Stimulated activated CD8-positive, alpha-beta memory T cell treated with anti-CD3 and anti-CD28 coated beads, Interleukin-15, amount 100 ng/mL, for 4 hours (primary cell): ENCODE results near the gene WDR7.

ENCODE experiments used
- DNase-seq, 2 donors: peaks; one replicate each; pipeline ENCODE4 v3.0.0-alpha.2; 2020; ENCODE audit warnings: low read depth in 2 of 2

WDR7 gene

DNA sequence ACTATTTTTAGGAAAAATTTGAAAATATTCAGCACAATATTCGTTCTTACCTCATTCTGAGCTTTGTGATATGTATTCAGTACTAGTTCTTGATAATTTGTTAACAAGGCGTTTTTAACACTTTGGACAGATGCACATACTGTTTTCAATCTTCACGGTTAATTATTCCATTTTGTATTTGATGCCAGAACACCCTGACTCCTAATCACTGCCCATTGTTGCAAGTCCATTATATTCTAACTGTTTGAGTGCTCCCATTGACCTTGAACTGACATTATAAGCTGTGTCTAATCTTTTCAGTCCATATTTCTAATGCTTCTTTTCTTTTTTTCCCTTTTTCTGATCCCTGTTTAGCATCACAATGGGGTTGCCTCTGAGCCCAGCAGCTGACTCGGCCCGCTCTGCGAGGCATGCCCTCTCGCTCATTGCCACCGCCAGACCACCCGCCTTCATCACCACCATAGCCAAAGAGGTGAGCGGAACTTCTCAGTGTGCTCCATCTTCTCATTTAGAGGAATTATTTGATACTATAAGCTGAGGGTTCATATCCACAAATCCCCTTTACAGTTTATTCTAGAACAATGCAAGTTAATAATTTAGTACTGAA is 284.4 kb downstream of the WDR7 start:
- no peak for DNase-seq

DNA sequence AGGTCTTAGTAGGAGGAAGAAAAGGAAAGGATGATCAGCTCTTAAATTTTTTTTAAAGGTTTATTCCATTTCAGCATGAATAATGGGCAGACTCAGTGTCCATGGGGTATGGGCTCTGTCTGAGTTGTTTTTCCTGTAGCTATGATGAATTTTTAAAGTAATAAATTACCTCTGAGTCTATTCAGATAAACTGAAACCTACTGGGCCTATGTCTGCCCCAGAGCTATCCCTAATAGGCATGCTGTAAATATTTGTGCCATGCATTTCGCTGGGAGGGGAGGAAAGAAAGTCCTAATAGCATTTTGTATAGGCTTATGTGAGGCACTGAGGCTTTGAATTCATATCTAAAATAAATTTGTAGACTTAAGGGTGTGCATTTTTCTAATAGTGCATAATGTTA is 285.3 kb downstream of the WDR7 start:
- no peak for DNase-seq

DNA sequence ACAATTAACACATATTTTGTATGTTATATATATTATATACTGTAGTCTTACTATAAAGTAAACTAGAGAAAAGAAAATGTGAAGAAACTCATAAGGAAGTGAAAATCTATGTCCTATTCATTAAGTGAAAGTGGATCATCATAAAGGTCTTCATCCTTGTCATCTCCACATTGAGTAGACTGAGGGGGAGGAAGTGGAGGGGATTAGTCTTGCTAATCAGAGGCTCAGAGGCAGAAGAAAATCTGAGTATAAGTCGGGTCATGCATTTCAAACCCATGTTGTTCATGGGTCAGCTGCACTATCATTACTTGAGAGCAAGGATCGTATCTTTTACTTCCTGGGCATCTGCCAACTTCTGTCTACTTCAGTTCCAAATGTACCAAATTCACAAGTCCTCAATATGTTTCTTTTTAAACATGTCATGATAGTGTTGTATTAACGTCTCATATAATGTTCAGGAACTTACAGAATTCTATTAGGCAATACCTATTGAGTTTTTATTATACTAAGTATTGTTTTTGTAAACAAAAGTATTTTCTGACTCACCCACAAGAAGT is 286.8 kb downstream of the WDR7 start:
- DNase-seq = no peak

DNA sequence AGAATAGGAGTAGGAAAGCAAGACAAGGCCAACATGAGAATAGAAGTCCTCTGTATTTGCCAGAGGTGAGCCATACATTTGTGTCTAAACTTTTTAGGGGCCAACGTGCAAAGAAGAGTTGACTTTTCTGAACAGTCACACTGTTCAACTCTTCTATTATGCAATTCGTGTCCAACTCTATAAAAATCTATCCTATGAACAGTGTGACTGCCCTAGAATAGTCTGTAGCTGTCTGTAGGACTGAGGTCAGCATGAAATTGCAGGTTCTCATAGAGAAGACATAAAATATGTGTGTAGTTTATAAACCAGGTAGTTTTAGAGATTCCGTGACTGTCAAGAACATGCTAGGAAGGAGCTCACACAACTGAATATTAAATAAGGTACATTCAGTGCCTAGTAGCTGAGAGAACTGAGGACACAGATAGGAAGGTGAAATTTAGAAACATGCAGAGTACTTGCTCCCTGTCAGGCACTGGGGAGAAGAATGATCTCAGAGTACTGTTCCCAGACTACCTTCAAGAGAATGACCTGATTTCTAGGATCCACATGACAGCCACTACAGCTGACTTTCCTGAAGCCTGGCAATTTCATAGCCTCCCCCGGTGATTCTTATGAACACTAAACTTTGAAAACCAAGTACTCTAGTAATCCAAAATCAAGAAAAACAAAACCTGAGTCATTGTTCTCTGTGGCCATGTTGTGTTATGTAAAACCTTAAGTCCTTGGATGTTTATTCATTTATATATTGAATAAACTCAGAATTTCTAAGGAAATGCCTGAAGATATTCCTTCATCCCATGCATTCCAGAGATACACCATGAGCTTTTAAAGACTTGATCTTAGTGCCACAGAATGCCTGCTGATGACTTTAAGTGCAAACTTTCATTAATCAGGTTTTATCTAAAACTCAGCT is 294.3 kb downstream of the WDR7 start:
- DNase-seq = no peak

- no peak for DNase-seq
Observed at GRCh38 chr18:56947236-56947635, 296.1 kb downstream of the WDR7 start.

- DNase-seq = no peak
Observed at GRCh38 chr18:56952026-56952425, 300.9 kb downstream of the WDR7 start.

GRCh38 chr18:56953428-56954198 is 302.5 kb downstream of the WDR7 start:
- DNase-seq = no peak

DNA sequence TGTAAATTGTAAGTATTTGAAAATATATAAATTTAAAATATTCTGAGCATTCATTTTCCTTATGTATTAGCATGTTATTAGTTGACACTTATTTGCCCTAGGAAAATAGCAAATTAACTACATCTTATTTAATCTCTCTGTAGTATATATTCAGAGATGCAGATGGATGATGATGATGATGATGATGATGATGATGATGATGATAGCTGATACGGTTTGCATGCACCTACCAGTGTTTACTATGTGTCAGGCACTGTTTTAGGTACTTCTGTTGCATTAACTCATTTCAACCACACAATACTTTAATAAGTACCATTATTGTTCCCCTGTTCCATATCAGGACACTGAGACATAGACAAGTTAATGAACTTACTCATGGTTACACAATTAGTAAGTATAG is 304.3 kb downstream of the WDR7 start:
- no peak for DNase-seq

- no peak for DNase-seq
Observed at GRCh38 chr18:56959120-56959519, 308.0 kb downstream of the WDR7 start.

DNA sequence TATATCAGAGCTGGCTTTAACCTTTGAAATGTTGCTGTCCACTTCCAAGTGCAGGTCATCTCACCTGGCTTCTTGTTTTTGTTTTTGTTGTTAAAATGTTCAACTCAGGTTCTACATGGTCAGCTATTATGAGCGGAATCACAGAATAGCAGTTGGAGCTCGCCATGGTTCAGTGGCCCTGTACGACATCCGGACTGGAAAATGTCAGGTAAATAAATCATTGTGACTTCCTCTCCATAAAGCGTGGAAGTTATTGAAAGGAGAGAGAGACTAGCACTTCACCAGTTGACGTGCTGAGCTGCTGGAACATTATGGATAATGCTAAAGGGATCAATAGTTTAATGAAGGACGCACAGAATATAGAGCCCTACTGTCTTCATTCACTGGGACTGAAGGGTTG is 311.2 kb downstream of the WDR7 start:
- DNase-seq = no peak

DNA sequence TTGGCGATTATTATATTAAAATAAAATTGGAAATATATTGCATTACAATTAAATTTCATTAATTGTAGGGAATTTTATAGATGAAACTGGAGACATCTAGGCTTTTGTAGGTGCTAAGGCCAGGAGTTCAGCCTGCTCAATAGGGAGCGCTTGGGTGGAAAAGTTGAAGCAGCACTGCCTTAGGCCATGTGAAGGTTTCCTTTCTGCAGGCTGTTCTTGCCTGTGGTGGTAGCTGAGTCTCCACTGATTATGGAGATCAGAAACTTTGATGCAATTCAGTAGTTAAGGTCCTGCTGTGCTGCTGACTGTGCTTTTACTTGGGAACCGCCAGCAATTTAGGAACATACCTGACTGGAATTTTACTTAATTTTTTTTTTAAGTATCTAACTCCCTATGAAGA is 315.9 kb downstream of the WDR7 start:
- DNase-seq = no peak

DNA sequence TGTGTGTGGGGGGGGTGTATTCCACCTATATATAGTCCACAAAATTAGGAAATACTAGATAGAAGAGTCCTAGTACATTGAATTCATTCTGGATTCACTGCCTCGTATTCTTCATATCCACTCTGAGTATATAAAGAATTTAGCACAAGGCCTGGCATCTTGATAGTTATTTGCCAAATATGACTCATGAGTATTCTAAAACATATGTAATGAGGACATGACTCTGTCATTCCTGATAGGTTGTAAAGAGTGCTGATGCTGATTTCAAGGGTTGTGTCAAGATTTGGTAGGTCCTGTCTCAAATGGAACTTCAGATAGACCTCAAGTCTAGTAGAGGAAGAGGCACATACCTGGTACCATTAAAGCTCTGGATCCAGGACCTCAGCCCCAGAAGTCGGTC is 322.3 kb downstream of the WDR7 start:
- no peak for DNase-seq

- DNase-seq = no peak
Observed at GRCh38 chr18:56974141-56974540, 323.0 kb downstream of the WDR7 start.

DNA sequence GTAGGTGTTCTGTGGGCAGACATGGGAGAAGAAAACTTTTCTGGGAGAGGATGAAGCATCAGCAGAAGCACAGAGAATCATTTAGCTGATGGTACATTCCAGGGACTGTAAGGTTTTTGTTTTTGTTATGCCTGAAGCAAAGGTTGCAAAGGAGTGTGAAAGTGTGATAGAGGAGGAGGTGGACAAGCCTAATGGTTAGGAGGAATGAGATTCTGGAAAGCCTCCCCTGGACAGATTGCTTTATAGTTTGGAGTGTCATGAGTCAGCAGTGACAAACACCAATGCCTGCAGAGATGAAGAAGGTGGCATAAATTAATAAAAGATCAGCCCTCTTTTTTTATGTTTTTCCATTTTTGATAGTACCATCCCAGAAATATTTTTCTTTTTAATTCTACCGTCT is 324.1 kb downstream of the WDR7 start:
- no peak for DNase-seq

DNA sequence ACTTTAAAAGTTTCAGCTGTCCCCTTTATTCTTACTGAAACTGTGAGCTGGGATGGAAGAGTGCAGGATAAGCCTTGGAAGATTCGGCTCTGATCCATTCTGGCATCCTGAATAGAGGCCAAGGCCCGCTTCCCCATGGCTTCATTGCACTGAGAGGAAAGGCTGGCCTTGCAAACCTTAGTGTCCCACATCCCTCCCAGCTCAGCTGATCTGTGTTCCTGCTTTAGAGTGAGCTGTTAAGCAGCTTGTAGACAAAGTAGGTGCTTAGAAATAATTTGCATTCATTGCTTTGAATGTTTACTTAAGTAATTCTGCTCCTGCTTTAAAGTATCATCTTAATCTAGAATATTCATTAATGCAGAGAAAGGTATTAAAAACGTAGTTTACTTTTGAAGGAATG is 326.1 kb downstream of the WDR7 start:
- DNase-seq = no peak

GRCh38 chr18:56977771-56978170 is 326.6 kb downstream of the WDR7 start:
- DNase-seq = no peak

- no peak for DNase-seq
Observed at GRCh38 chr18:56980151-56980550, 329.0 kb downstream of the WDR7 start.

- DNase-seq = no peak
Observed at GRCh38 chr18:56982766-56983165, 331.6 kb downstream of the WDR7 start.

GRCh38 chr18:56983275-56983992 is 332.3 kb downstream of the WDR7 start:
- no peak for DNase-seq

GRCh38 chr18:56984731-56985130 is 333.6 kb downstream of the WDR7 start:
- DNase-seq = no peak

DNA sequence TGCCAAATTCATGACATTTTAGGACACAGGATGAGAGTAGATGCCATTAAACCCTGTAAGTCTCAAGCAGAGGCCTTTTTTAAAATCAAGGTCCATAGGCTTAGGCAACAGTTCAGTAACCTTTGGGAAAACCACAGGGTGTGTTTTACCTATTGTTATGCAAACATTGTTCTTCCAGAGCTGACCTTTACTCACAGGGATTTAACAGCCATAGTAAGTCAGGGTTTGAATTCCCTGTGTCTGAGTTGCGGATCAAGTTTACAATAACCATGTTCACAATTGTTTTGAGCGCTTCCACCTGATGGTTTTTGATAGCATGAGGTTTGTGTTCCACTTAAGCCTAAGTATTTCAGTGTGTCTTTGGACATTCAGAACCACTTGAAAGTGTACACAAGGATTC is 335.7 kb downstream of the WDR7 start:
- no peak for DNase-seq

GRCh38 chr18:56987236-56987635 is 336.1 kb downstream of the WDR7 start:
- DNase-seq = no peak
